MG63 (cell line): ENCODE results near the gene RRAGD. TPM values are rescaled to one million over a fixed set of nuclear protein-coding genes. Genes with fewer than 3 reads are reported as not detected.

ENCODE experiments used
- DNase-seq: peaks from one replicate; pipeline ENCODE4 v3.0.0-alpha.2; 2020
- H3K27me3 ChIP-seq: fragments of 250-450 bp; sonication (Bioruptor Pico); 2 replicates; pipeline ENCODE4 v1.5.1; 2020; ENCODE audit warnings: mild to moderate bottlenecking, moderate library complexity
- H3K36me3 ChIP-seq: fragments of 250-450 bp; sonication (Bioruptor Pico); 2 replicates; pipeline ENCODE4 v1.5.1; 2020; ENCODE audit warnings: mild to moderate bottlenecking, moderate library complexity
- H3K4me3 ChIP-seq: fragments of 250-450 bp; sonication (Bioruptor Pico); 2 replicates; pipeline ENCODE4 v1.5.1; 2020; ENCODE audit warnings: mild to moderate bottlenecking, moderate library complexity
- H3K9me3 ChIP-seq: fragments of 250-450 bp; sonication (Bioruptor Pico); 2 replicates; pipeline ENCODE4 v1.5.1; 2020; ENCODE audit warnings: mild to moderate bottlenecking, moderate library complexity
- total RNA-seq: library from RNA; depleted of rRNA; stranded (reverse); fragments of >200 nt; shearing (Covaris generic); gene quantifications from 2 replicates; pipeline ENCODE4 v1.2.3, GENCODE V29; 2014; ENCODE audit warnings: low replicate concordance; rRNA removed

The RRAGD gene
- total RNA-seq, 1 experiment from 2014 or later, result 1.1 TPM

DNA sequence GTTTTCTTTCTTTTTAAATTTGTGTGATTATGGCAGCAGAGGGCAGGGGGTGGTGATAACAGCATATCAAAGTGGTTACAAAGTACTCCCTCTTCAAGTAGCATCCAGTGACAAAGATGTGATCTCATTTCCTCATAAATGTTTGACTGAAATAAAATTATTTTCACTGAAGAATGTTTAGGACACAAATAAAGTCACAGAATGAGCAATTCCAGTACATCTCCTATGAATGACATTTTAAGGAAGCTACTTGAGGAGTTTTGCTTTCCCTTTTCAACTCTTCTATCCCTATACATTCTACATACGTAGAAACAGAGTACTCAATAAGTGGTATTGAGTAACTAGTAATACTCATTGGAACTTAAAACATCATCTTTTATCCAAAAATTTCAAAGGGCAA, 83.1 kb downstream of the RRAGD start:
- Histone ChIP-seq H3K27me3 (no peaks in the 10 kb centered on the region), H3K36me3 (peaks cover 28% of the 10 kb centered on the region), H3K4me3 (no peak overlapping the region), H3K9me3 (no peaks in the 10 kb centered on the region)
- DNase-seq, result no peak

- Histone ChIP-seq H3K36me3 (peaks cover 12% of the 10 kb centered on the region), H3K4me3 (no peak overlapping the region), H3K27me3 (no peaks in the 10 kb centered on the region), H3K9me3 (no peaks in the 10 kb centered on the region)
- DNase-seq, result no peak
Measured at GRCh38 chr6:89324304-89324703, 87.8 kb downstream of the RRAGD start.

- DNase-seq, result no peak
Measured at GRCh38 chr6:89323511-89323971, 88.5 kb downstream of the RRAGD start.

GRCh38 chr6:89321131-89321970, 90.7 kb downstream of the RRAGD start:
- DNase-seq, result no peak
- no peaks in the 10 kb centered on the region for H3K36me3 ChIP-seq
- H3K9me3 ChIP-seq, result no peaks in the 10 kb centered on the region
- no peak overlapping the region for H3K4me3 ChIP-seq
- no peaks in the 10 kb centered on the region for H3K27me3 ChIP-seq

More at GRCh38 chr6:89323511-89323971, 88.5 kb downstream of the RRAGD start:
- Histone ChIP-seq H3K9me3 (no peaks in the 10 kb centered on the region), H3K4me3 (no peak overlapping the region), H3K36me3 (peaks cover 9% of the 10 kb centered on the region), H3K27me3 (no peaks in the 10 kb centered on the region)

DNA sequence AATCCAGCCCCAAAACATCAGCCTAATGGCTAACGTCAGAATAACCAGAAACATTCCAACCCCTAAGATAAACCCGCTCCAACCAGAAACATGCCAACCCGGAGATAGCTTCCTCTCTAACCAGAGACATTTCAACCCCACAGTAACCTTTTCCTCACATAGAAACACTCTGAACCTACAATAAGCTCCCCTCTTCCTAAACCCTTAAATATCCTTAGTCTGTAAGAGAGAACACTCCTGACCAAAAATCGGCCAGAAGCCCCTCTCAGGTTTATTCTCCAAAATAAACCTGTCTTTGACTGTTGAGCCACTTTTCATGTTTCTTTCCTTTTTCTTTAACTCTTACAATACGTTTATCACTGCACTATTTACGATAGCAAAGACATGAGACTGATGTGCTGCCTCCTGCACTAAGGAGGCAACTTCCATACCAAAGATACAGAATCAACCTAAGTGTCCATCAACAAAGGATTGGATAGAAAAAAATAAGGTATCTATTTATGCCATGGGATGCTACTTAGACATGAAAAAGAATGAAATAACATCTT, 92.0 kb downstream of the RRAGD start:
- H3K36me3 ChIP-seq, result no peaks in the 10 kb centered on the region
- no peaks in the 10 kb centered on the region for H3K27me3 ChIP-seq
- H3K9me3 ChIP-seq, result no peaks in the 10 kb centered on the region
- no peak overlapping the region for H3K4me3 ChIP-seq
- DNase-seq, result no peak

DNA sequence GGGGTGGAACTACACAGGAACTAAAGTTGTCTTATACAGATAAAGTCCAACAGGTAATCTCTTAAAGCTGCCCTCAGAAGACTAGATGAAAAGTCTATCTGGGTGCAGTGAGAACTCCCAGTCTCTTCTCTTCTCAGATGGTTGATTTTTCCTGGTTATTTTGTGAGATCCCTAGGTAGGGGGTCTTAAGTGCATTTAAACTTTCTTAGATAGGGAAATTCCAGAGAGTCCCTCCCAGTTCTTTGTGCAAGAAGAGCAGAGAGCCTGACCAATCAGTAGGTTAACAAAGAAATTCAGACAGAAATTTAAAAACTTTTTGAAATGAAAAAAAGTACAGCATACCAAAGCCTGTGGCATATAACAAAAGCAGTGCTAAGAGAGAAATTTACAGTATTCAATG, 95.0 kb downstream of the RRAGD start:
- no peaks in the 10 kb centered on the region; the same call in 1 of the 2 replicates for H3K36me3 ChIP-seq
- H3K27me3 ChIP-seq, result no peaks in the 10 kb centered on the region
- H3K9me3 ChIP-seq, result no peaks in the 10 kb centered on the region
- H3K4me3 ChIP-seq, result no peak overlapping the region
- DNase-seq, result no peak

DNA sequence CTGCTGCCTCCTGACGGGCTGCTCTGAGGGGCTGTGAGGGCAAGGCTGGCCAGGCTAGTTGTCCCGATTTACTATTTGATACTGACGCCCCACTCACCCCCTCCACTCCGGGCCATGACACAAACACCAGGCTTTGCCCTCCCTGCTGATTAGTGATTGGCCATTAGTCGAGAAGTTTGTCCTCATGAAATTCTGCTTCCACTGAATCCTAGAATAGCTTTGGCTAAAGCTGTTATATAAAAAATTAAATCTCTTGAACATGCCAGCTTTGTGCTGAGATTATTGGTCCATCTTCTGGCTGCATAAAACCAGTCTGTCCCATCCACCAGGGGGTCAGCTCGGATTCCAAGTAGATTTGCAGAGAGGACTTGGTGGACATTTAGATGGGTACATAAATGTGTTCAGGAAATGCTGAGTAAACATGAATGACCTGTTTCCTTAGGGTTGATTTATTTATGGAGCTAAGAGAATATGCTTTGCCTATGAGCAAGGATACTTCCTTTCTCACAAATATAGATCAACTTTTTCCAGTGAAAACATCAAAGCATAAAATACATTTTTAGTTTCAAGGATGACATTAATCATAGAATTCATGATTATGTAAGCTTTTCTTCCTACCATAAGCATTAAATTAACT, 96.7 kb downstream of the RRAGD start, which contains the start of gene GABRR2:
GABRR2 (minus strand) TSS at position 51 of the 637 bp plus-strand sequence. CDS start 134 bp downstream, outside the sequence.
- no peak for DNase-seq
- no peaks in the 10 kb centered on the region; the same call in 1 of the 2 replicates for H3K36me3 ChIP-seq
- H3K9me3 ChIP-seq, result no peaks in the 10 kb centered on the region
- H3K27me3 ChIP-seq, result no peaks in the 10 kb centered on the region
- H3K4me3 ChIP-seq, result no peak within 1 kb of the TSS

DNA sequence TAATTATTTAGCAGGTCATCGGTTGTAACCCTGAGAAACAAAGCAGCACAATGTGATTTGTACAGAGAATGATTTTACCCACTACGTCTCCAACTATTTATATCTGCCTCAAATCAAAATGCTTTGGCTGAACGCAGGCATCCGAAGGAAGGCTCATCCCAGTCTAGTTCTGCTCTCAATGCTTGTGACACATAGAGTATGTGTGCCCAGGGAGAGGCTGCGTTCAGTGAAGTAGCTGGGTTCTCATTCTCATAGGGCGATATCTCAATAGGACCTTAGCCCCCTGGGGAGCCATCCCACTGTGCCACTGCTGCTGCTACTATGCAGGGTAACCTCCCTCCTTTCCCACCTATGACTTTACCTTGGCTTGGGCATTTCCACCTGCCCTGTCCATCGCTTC, 97.4 kb downstream of the RRAGD start:
- no peaks in the 10 kb centered on the region for H3K9me3 ChIP-seq
- DNase-seq, result no peak
- H3K4me3 ChIP-seq, result no peak overlapping the region
- H3K27me3 ChIP-seq, result no peaks in the 10 kb centered on the region
- no peaks in the 10 kb centered on the region; the same call in 1 of the 2 replicates for H3K36me3 ChIP-seq

Other genes starting within 250 kb of the RRAGD start
- gene GABRR1, start 194.9 kb downstream of the RRAGD start, total RNA-seq, result not detected in 2 replicates
- gene GABRR2, start 97.0 kb downstream of the RRAGD start, total RNA-seq, result not detected in 2 replicates
- 42.3 and 69.9 TPM in 2 replicates for gene UBE2J1, start 59.6 kb downstream of the RRAGD start, total RNA-seq
- gene ANKRD6, start 20.9 kb upstream of the RRAGD start, total RNA-seq, result 0.27 and 7.1 TPM in 2 replicates
- gene LYRM2, start 226.5 kb upstream of the RRAGD start, total RNA-seq, result 7.1 and 28.4 TPM in 2 replicates